GM18861 (cell line): ENCODE results near the gene ALPL.

Source experiments
- ATAC-seq: cut with Tn5 transposase; IDR thresholded peaks from one replicate; pipeline ENCODE4 v1.9.1; 2021; ENCODE audit not compliant: unreplicated experiment

ALPL gene

DNA sequence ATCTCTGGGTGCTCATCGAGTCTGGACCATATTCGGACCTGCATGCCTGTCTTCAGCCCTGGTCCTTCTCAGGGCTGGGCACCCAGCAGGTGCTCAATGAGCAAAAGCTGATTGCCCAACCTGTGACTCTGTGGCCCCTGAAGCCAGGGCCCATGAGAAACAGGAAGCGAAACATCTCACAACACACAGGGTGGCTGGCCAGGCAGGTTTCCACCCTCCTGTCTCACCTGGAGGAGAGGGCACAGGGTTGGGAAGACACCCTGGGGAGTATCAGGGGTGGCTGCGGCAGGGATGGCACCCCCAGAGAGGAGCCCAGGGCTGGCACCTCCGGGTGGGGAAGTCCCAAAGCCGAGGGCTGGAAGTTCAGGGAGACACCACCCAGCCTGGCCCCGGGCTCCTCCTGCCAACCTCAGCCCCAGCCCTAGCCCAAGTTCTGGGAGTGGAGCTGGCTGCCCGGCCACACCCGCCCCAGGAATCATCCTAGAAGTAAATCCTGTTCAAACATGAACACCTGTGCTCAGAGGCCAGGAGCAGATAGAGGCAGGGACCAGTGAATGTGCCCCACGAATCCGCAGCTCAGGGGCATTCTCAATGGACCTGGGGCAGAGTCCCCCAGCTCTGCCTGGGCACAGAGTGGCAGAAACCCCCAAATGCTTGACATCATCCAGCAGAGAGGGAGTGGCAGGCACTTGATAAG is 105.3 kb downstream of the ALPL start:
- no peak for ATAC-seq

DNA sequence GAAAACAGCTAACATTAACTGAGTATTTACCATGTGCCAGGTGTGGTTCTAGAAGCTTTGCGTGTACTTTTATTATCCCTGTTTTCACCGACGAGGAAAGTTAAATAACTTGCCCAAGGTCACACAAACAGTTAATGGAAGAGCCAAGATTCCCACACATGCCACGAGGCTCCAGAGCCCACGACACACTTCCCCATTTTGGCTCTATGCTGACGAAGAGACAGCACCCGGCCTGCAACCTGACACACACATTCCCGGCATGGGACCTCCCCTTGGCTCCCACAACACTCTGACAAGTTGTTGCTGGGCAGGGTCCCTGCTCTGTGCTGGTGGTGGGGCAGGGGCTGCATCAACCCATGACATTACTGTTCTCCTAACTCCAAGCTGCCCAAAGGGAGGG is 107.1 kb downstream of the ALPL start:
- no peak for ATAC-seq

DNA sequence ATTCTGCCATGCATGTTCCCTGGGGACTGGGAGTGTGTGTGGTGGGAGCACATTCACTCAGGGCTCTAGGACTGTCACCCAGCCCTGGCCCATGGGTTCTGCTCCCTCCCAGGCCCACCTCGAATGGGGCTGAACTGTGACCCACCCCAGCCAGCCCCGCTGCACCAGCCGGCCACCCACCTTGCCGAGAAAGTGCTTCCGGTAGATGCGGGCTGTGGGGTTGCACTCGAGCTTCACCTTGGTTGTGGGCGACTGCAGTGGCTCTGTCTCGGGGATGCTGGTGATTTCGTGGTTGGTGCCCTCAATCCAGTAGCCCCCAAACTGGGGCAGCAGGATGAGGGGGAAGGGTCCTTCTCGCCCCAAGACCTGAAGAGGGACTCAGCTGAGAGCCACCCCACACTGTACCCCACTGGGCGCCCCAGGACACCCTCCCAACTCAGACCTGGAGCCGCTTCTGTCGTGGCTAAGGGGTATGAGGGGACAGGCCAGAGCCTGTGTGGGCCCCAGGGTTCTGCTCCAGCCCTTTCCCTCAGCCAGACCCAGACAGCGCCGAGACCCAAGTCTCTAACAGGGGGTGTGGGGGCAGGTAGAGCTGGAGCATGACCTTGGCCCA is 108.0 kb downstream of the ALPL start:
- no peak for ATAC-seq

DNA sequence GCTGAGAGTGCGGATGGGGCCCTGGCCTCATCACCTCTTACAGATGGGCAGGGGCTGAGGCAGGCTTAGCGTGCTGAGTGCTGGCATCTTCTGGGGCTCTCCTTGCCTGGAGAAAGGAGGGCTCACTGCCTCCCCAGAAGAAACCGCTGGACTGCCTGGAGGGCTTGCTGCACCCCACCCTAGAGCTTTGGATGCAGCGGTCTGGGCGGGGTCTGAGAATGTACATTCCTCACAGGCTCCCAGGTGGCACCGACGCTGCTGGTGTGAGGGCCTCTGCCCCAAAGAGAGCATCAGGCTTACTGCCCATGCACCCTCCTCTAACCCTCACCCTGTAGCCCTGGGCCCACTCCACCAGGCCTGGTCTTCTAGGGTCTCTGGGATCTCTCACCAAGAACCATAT is 108.8 kb downstream of the ALPL start:
- no peak for ATAC-seq

DNA sequence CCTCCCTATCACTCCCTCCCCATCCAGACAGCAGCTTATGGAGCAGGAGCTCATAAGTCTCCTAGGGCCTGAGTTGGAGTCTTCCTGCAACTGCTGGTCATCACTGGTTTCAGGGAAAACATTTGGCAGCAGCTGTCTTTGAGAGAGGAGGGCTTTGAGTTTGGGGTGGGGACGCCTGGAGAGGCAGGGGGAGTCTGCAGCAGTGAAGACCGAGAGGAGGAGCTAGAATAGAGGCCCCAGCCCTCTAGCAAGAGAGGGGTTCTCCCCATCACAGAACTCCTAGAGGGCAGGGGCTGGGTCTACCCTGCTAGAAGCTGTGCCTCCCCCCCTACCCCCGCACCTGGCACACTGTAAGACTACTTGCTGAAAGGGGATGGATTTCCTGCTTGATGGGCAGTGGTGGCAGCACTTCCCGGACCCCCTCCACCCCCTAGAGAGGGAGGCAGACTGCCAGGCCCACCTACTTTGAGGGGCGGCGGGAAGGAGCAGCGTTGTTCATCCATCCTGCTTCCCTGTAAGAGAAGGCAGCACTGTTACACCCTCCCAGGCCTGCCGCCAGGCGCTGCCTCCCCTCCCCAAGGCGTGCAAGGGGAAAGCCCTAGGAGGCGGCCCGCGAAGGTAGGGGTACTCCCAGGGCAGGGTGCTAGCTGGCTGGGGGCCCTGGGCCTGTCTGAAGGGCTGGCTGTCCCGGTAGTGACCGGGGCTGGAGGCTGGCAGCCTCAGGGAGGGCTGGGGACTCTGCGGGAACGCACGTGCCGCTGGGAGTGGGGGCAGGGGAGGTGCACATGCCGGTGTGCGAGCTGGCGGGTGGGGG is 109.5 kb downstream of the ALPL start:
- ATAC-seq = no peak

DNA sequence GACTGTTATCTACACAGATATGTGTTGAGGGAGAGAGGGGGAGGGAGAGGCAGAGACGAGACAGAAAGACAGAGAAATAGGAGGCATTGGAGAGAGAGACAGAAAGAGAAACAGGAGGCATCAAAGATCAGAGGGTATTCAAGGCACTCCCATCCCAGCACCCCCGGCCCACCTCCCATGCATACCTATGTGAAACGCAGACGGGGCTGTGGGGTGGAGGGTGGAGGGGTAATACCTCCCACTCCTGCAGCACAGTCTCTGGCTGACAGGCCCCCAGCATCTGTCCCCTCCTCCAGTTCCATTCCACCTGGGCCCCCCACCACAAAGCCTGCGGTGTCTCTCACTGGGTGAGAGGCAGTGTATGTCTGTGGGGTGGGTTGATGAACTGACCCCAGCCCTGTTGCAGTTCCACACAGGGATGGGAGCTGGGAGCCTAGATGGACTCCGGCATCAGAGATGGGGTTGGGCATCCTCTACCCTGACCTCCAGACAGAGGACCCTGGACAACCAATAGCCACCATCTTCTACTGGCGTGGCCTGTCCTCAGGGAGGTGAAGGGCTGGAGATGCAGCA is 110.2 kb downstream of the ALPL start:
- ATAC-seq = no peak

DNA sequence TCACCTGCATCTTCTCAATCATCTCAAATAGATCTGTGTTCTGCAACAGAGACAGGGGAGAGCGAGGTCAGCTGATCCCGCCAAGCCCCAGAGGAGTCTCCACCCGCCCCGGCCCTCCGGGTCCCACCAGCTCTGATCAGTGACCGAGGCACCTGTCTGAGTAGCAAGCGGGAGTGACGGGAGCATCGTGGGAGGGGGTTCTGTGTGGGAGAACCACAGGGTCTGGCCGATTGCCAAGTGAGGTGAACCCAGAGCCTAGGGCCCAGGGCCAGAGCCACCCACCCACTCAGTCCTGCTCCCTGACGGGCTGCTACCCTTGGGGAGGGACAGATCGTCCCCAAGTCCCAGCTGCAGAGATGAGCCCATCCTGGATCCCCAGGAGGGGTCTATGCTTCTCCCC is 110.8 kb downstream of the ALPL start:
- no peak for ATAC-seq

DNA sequence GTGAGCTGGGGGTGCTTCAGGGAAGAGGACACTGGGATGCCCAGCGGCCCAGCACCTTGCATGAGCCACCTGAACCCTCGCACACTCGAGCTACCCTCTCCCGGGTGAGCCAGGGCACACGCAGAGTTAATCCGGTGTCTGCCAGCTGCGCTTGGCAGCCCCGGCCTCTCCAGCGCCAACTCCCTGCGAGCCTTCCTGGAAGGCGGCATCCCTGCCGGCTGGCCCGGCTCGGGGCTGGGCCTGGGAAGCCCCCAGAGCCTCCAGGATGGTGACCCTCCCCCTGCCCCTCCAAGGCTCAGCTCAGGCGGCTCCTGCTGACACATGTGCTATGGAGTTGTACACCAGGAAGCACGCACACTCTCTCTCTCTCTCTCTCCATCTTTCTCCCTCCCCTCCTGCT is 111.3 kb downstream of the ALPL start:
- no peak for ATAC-seq

DNA sequence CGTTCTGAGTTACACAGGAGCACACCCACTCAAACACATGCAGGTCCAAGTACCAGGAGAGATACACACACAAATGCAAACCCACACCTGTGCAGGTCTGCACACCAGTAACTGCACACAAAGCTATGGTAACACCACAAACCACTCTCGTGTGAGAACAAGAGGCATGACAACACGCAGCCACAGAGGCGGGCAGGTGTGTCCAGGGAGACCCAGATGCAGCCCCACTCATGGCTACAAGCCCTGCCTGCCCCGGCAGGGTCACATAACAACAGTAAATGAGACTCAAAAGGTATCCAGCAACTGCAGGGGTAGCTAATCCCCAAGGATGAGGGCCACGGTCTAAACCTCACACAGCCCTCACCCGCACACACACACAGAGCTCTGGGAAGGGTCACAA is 111.8 kb downstream of the ALPL start:
- ATAC-seq = no peak

DNA sequence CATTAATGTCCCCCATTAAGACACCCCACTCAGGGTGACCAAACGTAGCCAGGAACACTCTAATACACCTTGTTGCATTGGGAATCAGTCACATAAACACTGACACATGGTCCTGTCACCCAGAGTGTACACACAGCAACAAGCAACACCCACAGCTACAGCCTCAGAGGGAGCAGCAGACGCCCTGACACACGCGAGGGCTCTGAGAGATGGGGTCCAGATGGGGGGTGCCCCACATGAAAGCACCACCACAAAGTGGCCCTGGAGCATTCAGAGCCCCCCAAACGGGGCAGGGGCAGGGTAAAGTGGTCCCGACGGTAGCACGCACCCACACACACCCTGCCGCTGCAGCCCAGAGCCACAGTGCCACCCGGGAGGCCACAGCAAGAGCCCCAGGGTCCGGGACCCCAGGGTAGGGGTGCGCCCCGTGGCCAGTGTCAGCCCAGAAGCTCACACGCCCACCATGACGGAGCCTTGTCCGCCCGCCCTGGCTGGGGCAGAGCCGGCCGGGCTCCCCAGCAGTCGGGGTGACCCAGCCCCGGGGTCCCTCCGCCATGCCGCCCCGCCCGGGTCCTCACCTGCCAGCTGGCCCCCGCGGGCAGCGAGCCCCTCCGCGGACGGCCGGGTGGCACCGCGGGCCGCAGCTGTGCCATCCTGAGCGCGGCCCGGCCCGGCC is 112.7 kb downstream of the ALPL start:
- no peak for ATAC-seq

DNA sequence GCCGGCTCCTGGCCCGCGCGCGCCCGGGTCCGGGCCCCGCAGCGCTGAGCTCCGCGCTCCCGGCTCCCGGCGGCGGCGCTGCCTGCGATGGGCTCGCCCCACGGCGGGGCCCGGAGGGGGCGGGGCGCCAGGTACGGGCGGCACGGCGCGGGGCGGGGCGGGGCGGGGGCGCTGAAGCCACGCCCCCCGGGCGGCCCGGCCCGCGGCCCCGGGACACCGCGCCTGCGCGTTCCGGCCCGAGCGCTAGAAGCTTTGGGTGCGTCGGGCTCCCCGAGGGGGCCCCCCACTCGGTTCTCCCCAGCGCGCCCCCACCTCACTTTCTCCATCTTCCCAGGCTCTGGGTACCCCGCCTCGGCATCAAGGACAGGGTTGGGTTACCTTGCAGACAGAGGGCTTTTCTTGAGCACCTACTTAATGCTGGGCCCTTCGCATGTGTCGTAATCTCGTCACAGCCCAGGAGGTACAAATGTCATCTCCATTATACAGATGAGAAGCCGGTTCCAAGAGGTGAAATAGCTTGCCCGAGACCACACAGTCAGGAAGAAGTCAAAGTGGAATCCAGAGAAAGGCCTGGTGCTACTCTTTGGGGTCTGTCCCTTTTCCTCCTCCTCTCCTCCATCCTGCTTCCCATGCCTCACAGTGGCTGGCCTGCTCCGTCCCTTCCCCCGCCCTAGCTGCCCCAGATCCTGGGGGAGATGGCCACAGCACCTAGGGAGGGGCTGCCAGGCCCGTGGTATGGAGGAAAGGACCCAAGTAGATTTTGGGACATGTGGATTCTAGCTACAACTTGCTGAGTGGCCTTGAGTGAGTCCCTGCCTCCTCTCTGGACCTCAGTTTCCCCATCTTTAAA is 113.5 kb downstream of the ALPL start:
- ATAC-seq = no peak

DNA sequence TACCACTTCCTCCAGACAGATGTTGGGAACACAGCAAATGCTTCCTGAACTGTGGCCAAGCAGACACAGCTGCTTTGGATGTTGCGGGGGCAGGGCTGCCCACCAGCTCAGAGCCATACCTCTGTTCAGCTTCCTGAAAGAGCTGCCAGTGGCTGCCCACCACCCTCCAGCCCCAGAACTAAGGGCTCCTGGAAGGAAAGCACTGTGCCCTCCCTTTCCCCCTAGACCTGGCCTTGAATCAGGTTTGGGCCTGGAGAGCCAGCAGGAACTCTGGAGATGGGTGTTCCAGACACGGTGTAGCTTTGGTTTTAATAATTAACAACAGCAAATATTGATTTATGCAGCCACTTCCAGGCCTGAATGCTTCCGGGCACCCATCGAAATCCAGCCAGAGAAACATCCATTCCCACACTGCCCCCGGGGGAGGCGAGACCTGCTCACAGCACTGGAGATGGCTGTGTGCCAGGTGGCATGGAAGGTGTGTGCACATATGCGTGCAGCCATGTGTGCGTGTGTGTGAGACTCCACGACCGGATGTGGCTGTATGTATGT is 114.3 kb downstream of the ALPL start:
- ATAC-seq = no peak

DNA sequence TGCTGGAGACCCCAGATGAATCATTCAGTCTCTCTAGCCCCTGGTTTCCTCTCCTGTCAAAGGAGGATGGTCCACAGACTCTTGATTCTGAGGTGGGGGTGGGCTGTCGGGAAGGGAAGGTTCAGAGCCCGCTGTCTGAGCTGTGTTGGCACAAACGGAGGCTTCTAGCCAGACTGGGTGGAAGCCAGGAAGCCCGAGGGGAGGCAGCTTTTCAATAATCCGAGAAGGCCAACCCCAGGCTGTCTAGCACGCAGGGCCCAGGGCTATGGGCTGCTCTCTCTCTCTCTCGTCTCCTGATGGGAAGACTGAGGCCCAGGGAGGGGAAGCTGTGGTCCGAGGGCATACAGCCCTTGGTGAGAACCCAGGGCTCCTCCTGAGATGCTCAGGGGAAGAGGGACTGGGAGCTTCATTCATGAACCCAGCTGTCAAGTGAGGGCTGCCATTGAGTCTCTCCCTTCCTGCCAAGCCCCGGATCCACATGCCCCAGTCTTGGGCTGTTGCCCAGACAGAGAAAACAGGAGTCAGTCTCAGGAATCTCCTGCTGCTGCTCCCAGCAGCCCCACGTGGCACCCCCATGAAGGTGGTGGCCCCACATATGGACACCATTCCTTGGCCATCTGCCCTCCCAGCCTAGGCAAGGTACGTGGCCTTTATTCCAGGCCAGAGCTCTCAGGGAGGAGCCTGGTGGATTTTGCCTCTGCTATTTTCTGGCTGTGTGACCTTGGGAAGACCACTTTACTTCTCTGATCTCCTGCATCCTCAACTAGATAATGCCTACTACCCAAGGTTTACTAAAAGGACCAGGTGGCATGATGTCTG is 115.6 kb downstream of the ALPL start:
- ATAC-seq = no peak

DNA sequence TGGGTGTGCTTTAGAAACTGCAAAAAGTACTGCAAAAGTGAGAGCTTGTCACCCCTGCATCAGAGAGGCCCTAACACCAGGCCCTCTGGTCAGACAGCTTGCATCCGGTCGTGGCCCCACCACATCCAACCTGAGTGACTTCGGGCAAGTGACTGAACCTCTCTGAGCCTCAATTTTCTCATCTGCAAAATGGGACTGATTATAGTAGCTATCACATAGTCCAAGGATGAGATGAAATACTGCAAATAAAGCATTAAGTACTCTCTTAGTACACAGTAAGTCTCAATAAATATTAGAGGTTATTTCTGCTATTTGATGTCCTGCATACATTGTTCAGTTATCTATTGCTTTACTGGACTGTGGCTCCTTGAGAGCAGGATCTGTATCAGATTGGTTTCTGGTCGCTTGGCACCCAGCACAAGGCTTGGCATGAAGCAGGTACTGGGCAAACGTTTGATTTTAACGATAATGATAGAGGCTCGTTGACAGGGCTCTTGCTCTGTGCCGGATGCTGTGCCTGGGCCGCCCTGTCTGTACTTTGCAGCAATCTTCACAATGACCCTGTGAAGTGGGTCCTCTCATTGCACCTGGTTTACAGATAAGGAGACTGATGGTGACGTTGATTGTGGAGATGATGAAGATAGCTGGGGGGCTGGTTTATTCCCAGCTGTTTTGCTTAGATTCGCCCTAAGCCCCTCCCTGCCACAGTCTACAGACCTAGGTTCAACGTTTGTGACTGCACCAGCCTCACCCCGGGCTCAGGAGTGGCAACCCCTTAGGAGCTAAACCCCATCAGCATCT is 116.4 kb downstream of the ALPL start:
- ATAC-seq = no peak

DNA sequence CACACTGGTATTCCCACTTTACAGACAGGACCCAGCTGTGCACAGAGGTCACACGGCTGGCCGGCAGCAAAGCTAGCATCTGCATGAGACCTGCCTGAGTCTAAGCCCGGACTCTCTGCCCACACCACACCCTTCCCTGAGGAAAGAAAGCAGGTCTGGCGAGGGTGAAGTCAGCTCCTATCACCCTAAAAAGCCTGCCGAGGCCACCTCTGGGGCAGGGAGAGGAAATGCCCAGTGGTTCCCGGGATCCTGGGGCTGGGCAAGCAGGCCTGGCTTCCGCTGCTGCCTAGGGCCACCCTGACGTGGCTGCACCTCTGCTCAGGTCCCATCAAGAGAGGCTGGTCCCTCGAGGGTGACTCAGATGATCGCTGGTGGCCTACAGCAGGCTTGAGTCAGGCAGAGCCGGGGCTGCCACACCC is 117.7 kb downstream of the ALPL start:
- no peak for ATAC-seq
